GM19452 (cell line): ENCODE results near the gene RFX2.
"Not testable (repeated sequence)": the region's sequence is repeated elsewhere in the genome, so short reads cannot be mapped to it uniquely, and the experiment has no call there.

Source experiments
- ATAC-seq: cut with Tn5 transposase; IDR thresholded peaks from one replicate; pipeline ENCODE4 v1.9.1; 2021; ENCODE audit not compliant: unreplicated experiment

Gene RFX2

GRCh38 chr19:5974721-5975387 is 135.4 kb downstream of the RFX2 start:
- no peak for ATAC-seq

GRCh38 chr19:5973867-5974635 is 136.2 kb downstream of the RFX2 start:
- no peak for ATAC-seq

- no peak for ATAC-seq
Observed at GRCh38 chr19:5973376-5973775, 136.9 kb downstream of the RFX2 start.

- no peak for ATAC-seq
Observed at GRCh38 chr19:5972355-5972731, 138.0 kb downstream of the RFX2 start.

GRCh38 chr19:5971714-5972354 is 138.5 kb downstream of the RFX2 start:
- ATAC-seq: no peak

GRCh38 chr19:5969476-5969875 is 140.8 kb downstream of the RFX2 start:
- ATAC-seq: no peak

- ATAC-seq: no peak
Observed at GRCh38 chr19:5968431-5969373, 141.6 kb downstream of the RFX2 start.

- no peak for ATAC-seq
Observed at GRCh38 chr19:5967994-5968430, 142.3 kb downstream of the RFX2 start.

GRCh38 chr19:5967571-5967970 is 142.7 kb downstream of the RFX2 start:
- no peak for ATAC-seq

- ATAC-seq: no peak
Observed at GRCh38 chr19:5966941-5967340, 143.4 kb downstream of the RFX2 start.

- no peak for ATAC-seq
Observed at GRCh38 chr19:5966215-5966614, 144.1 kb downstream of the RFX2 start.

- ATAC-seq: no peak
Observed at GRCh38 chr19:5964816-5965565, 145.3 kb downstream of the RFX2 start.

- no peak for ATAC-seq
Observed at GRCh38 chr19:5963855-5964254, 146.4 kb downstream of the RFX2 start.

GRCh38 chr19:5963259-5963658 is 147.0 kb downstream of the RFX2 start:
- ATAC-seq: not testable (repeated sequence)

- no peak for ATAC-seq
Observed at GRCh38 chr19:5961969-5962945, 148.0 kb downstream of the RFX2 start.

GRCh38 chr19:5961641-5961968 is 148.7 kb downstream of the RFX2 start:
- ATAC-seq: not testable (repeated sequence)

- no peak for ATAC-seq
Observed at GRCh38 chr19:5960005-5961001, 150.0 kb downstream of the RFX2 start.
